Right atrium auricular region (tissue), 2 donors: ENCODE data around the gene CNR1. TPM values are rescaled to one million over a fixed set of nuclear protein-coding genes. Genes with fewer than 3 reads are reported as not detected.
"Not testable (repeated sequence)": the region's sequence is repeated elsewhere in the genome, so short reads cannot be mapped to it uniquely, and the experiment has no call there.

Experiments used
- DNase-seq: peaks from one replicate; pipeline ENCODE4 v3.0.0-alpha.2; 2019; ENCODE audit warnings: low spot score
- H3K27ac ChIP-seq, 2 donors: fragments of 200-600 bp; sonication (generic); 1 replicate in 1 of 2; 2 replicates in 1 of 2; pipeline ENCODE4 v1.5.1; 2016 to 2019
- H3K27me3 ChIP-seq, 2 donors: fragments of 200-600 bp; sonication (generic); one replicate each; pipeline versions ENCODE4 v1.5.1 to v1.6.0; 2017 to 2019
- H3K36me3 ChIP-seq: fragments of 200-600 bp; sonication (generic); one replicate; pipeline ENCODE4 v1.5.1; 2016
- H3K4me1 ChIP-seq, 2 donors: fragments of 200-600 bp; sonication (generic); one replicate each; pipeline versions ENCODE4 v1.5.1 to v1.6.0; 2017 to 2019
- H3K4me3 ChIP-seq, 2 donors: fragments of 200-600 bp; sonication (generic); 1 replicate in 1 of 2; 2 replicates in 1 of 2; pipeline ENCODE4 v1.5.1; 2017 to 2019; ENCODE audit warnings: mild to moderate bottlenecking in 1 of 2, moderate library complexity in 1 of 2
- H3K9me3 ChIP-seq, 2 donors: fragments of 200-600 bp; sonication (generic); one replicate each; pipeline ENCODE4 v1.5.1; 2019
- total RNA-seq, 2 donors: library from RNA; depleted of rRNA; stranded (reverse); fragments of >200 nt; gene quantifications; one replicate each; pipeline ENCODE4 v1.1.0, GENCODE V29; 2016
- TF ChIP-seq, protein P1 (sequence below), 2 donors: fragments of 200-600 bp; sonication (generic); IDR thresholded peaks; one replicate each; pipeline ENCODE4 v1.5.1; 2019; ENCODE audit warnings: antibody characterized with exemption in 2 of 2

Gene CNR1
- total RNA-seq = 1 to 10 TPM; 1.3 to 1.7 TPM

DNA sequence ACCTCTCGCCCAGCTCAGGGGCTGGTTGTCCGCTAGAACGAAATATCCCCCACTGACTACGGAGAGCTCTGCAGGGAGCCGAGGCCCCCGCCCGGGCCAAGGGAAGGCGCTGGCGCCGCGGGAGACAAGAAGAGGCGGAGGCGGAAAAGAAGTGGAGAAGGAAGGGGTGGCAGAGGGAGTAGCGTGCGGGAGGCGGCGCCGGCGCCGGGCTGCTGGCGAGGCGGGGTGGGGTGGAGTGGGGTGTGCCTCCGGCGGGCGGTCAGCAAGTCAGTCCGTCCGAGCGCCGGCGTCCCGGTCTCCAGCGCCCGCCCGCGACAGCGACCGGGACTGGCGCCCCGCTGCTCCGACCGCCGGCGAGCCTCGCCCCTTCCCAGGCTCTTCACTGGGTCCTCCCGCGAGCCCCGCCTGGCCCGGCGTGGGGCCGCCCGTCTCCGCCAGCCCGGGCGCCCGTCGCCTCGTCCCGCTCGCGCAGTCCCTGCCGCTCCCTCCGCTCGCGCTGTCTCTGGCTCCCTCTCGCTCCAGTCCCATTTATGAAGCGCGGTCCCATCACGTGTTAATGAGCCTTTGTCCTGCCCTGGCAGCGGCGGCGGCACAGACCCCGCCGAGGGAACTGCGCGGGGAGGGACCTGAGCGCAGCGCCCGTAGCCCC lies at the start of gene CNR1:
Gene CNR1 (minus strand): TSS at position 504 of the 649 bp plus-strand sequence. CDS start 21,073 bp downstream, outside the sequence.
- TF ChIP-seq, protein P1, sequence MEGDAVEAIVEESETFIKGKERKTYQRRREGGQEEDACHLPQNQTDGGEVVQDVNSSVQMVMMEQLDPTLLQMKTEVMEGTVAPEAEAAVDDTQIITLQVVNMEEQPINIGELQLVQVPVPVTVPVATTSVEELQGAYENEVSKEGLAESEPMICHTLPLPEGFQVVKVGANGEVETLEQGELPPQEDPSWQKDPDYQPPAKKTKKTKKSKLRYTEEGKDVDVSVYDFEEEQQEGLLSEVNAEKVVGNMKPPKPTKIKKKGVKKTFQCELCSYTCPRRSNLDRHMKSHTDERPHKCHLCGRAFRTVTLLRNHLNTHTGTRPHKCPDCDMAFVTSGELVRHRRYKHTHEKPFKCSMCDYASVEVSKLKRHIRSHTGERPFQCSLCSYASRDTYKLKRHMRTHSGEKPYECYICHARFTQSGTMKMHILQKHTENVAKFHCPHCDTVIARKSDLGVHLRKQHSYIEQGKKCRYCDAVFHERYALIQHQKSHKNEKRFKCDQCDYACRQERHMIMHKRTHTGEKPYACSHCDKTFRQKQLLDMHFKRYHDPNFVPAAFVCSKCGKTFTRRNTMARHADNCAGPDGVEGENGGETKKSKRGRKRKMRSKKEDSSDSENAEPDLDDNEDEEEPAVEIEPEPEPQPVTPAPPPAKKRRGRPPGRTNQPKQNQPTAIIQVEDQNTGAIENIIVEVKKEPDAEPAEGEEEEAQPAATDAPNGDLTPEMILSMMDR (IDR thresholded peaks at IDR 0.05) = no peak
- H3K27me3 ChIP-seq = peaks cover 11 to 22% of the 10 kb centered on the region in 2 donors

DNA sequence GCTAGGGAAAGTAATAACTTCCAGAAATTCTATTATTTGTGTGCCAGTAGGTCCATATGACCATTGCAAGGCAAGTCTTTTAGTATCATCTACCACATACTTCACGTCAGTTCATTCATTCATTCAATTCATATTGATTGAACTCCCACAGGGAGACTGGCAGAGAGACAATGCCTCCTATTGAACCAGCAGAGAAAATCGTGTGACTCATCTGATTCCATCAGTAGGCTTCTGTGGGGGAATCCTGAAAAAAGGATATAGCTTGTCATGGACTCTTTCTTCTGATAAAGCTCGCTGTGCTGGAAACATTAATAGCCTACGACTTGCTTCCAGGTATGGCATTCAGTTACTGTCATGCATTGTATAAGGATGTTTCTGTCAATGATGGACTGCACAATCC lies 45.3 kb upstream of the CNR1 start:
- no peaks in the 10 kb centered on the region for H3K9me3 ChIP-seq
- H3K36me3 ChIP-seq = no peaks in the 10 kb centered on the region
- no peak for DNase-seq

More for the DNA sequence above, at the start of gene CNR1:
- Histone ChIP-seq H3K27ac (peak within 1 kb of the TSS; percentile 4 to 26), H3K36me3 (no peaks in the 10 kb centered on the region), H3K9me3 (no peaks in the 10 kb centered on the region), H3K4me1 (peaks cover 0 to 22% of the 10 kb centered on the region in 2 donors), H3K4me3 (peak within 1 kb of the TSS; percentile 30 to 59)
- no peak for DNase-seq

DNA sequence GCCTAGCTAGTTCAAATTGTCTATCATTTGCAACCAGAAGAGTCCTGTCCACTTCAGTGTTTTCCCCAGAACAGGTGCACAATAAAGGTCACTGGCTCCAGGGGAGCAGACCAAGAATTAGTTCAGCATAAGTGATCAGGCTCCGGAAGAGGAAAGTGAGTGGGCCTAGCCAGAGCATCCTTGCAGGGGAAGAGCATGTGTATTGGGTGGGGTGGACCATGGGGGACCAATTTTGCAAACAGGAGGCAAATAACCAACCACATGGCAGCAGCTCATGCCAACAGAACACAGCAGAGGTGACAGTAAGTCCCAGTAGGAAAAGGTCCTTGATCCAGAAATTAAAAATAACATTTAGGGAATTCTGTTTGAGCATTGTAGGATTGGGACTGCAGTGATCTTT lies 43.2 kb upstream of the CNR1 start:
- Histone ChIP-seq H3K36me3 (no peaks in the 10 kb centered on the region), H3K27me3 (no peaks in the 10 kb centered on the region), H3K27ac (no peak overlapping the region), H3K4me1 (no peaks in the 10 kb centered on the region), H3K4me3 (no peak overlapping the region), H3K9me3 (peaks cover 0 to 7% of the 10 kb centered on the region in 2 donors)
- TF ChIP-seq, protein P1 (IDR thresholded peaks at IDR 0.05) = no peak
- no peak for DNase-seq

More for the DNA sequence above, 45.3 kb upstream of the CNR1 start:
- TF ChIP-seq, protein P1 (IDR thresholded peaks at IDR 0.05) = no peak
- no peaks in the 10 kb centered on the region for H3K27me3 ChIP-seq
- H3K4me1 ChIP-seq = no peaks in the 10 kb centered on the region
- no peak overlapping the region for H3K27ac ChIP-seq
- H3K4me3 ChIP-seq = no peak overlapping the region

DNA sequence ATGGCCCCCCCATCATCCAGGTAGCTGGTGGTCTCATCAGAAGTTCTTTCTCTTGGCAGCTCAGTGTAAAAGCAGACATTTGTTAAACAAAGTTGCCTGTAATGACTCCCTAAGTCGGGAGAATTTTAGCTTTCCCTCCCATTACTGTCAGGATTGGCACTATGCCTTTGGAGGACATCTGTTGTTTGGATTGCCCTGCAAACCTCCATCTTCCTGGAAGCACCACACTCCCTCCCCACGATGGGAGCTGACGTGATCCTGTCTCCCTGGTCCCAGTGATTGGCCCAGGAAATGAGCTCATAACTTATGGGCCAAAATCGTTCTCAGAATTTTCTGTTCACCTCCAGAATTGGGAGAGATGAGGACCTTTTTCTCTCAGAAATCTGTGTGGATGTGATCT lies 42.6 kb upstream of the CNR1 start:
- H3K9me3 ChIP-seq = peaks cover 0 to 11% of the 10 kb centered on the region in 2 donors
- no peak for DNase-seq
- TF ChIP-seq, protein P1 (IDR thresholded peaks at IDR 0.05) = no peak
- H3K4me3 ChIP-seq = no peak overlapping the region
- H3K36me3 ChIP-seq = no peaks in the 10 kb centered on the region
- H3K27ac ChIP-seq = no peak overlapping the region
- H3K4me1 ChIP-seq = no peaks in the 10 kb centered on the region
- H3K27me3 ChIP-seq = no peaks in the 10 kb centered on the region

DNA sequence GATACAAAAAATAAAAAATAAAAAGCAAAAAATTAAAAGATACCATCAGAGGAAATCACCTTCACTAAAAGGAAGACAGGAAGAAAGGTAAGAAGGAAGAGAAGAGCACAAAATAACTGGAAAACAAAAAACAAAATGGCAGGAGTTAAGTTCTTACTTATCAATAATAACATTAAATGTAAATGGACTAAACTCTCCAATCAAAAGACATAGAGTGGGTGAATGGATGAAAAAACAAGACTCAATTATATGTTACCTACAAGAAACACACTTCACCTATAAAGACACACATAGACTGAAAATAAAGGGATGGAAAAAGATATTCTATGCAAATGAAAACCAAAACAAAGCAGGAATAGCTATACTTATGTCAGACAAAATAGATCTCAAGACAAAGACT lies 35.6 kb upstream of the CNR1 start:
- not testable (repeated sequence) for H3K4me3 ChIP-seq, H3K27ac ChIP-seq, H3K36me3 ChIP-seq, H3K4me1 ChIP-seq, H3K27me3 ChIP-seq, DNase-seq
- H3K9me3 ChIP-seq = peaks cover 0 to 34% of the 10 kb centered on the region in 2 donors

DNA sequence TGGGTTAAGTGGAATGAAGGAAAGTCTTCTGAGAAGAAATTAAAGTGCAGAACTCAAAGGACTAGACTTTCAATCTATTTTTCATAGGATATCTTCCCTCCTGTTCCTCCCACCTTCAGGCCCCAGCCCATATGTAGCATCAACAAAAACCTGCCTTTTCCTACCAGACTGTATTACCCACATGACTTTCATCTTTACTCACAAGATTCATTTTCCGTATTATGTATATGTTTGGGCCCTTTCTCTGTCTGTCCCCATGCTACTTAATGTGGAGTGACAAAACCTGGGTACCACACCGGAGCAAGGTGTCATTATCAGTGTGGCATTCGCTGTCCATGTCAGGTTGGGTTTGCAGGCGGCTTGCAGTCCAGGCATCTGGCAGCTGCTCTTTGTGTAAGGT lies 18.8 kb upstream of the CNR1 start:
- TF ChIP-seq, protein P1 (IDR thresholded peaks at IDR 0.05) = no peak
- H3K4me1 ChIP-seq = no peaks in the 10 kb centered on the region
- no peaks in the 10 kb centered on the region for H3K36me3 ChIP-seq
- no peak overlapping the region for H3K4me3 ChIP-seq
- H3K27ac ChIP-seq = no peak overlapping the region
- no peaks in the 10 kb centered on the region for H3K27me3 ChIP-seq
- H3K9me3 ChIP-seq = peaks cover 0 to 7% of the 10 kb centered on the region in 2 donors
- no peak for DNase-seq
